Kasumi-1 (cell line): ENCODE data around the gene FHIT.

ENCODE experiments used
- DNase-seq, 2 experiments: peaks; one replicate each; lab custom pipeline; 2025; lab: John Stamatoyannopoulos, UW

FHIT gene

DNA sequence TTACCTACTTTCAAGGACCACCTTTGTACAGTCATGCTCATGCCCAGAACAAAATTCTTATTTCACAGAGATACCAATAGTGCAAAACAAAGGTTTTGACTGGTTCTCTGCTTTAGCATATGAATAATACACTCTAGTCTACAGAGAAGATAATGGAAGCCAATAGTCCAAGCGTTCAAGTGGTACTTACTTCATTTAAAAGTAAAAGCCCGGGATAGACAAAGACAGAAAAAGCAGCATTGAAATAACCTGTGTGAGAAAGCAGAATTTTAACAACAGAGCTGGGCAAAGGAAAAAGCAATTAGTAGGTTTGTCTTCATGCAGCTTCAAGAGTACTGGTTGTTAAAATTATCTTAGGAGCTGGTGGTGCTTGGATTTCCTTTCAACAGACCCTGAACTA, 848.3 kb downstream of the FHIT start:
- DNase-seq, result no peak

DNA sequence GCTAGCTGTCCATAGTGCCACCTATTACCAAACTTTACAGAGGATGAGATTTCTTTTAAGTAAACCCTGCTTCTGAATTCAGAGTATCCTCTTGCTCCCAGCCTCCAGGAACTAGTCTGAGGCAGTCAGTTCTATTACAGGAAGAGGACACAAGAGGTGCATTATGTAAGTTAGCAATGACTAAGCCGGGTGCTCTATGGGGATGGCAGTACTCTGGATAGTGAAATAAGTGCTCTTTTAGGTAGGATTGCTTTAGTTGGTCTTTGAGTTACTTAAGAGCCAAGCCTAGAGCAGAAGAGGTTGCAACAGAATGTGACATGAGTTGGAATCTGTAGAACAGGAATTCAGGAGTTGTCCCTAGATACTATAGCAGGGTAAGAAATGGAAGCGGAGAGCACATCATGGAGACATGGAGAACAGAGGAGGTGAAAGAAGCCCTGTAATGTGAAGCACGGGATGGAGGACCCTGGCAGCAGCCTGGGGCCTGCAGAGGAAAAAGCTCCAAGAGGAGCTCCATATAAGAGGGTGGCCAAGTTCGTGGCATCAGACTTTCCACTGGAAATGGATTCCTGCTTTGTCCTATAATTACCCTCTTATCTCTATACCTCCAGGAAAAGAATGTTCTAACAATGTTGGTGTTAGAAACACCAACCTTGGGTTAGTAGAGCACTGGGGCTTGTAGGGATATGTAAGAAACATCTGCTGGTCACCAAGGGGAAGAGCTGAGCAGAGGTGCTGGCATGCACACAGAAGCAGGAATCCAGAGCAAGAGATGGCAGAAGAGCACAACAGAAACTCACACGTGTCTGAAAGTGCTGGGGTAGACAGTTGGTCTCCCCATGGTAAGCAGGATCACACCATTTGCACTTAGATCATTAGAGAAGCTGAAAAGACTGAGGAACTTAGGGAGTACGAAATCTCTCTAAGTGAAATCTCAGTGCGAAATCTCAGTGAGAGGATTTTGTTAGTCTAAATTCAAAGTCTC, 851.1 kb downstream of the FHIT start:
- DNase-seq, result no peak

DNA sequence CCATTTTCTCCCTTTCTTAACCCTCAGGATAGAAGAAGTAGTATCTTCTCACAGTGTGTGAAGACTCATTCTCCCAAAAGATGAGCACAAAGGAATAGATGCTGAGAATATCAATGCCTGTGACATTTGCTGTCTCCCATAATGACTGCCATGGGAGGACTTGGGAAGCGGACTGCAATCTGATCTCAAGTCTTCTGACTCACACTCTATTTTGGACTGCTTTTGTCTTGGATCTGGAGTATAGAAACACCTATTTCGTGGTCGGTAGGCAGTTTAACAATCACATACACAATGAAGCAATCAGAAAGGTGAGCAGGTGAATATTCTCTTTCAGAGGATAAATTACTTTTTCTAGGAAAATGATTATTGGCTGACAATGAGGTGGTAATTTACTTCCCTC, 852.0 kb downstream of the FHIT start:
- no peak for DNase-seq

DNA sequence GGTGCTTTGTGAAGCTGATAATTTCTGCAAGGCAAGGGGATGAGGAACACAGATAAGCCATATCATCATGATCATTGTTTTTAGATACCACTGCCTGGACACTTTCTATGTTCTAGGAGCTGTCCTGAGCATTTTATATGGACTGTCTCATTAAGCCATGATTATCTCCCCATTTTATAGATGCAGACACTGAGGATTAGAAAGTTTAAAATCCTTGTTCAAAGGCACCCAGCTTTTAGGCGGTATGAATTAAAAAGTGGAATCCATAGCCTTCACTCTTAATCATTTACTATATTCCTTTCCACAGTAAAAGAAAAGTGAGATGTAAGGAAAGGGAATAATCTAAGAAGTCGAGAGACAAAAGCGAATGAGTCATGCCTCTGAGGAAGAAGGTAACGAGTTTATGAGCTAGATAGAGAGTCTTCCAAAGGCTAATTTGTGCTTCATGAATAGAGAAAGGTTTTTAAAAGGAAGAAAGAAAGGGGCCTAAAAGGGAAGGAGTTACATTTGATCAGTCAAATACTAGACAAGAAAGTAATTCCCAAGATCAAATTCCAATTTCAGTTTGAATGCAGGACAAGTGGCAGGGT, 856.0 kb downstream of the FHIT start:
- no peak for DNase-seq

DNA sequence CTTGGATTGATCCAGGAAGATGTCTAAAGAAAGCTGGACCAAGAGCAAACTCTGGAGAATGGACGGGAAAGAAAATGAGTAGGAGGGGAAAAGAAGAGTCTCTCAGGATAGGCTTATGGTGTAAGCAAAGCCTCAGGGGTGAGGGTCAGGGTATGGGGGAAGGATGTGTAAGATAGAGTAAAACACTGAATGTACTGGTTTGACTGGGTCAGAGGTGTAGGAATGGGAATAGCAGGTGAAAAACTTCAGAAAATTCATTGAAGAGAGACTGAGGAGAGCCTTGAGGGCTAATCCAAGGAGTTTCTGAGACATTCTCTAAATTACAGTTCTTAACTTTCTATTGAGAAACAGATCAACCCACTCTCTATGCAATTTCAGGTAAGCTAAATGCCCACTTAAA, 857.3 kb downstream of the FHIT start:
- DNase-seq, result no peak

DNA sequence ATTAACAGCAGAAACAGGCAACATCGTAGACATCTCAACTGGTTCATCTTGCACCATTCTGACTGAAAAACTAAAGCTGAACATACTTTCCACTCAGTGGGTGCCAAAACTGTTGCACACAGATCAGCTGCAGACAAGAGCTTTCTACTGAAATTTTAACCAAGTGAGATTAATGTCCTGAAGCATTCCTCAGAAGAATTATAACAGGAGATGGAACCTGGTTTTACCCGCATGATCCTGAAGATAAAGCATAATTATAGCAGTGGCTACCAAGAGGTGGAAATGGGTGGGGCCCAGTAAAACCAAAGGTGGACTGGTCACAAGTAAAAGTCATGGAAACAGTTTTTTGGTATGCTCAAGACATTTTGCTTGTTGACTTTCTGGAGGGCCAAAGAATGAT, 858.8 kb downstream of the FHIT start:
- DNase-seq, result no peak

DNA sequence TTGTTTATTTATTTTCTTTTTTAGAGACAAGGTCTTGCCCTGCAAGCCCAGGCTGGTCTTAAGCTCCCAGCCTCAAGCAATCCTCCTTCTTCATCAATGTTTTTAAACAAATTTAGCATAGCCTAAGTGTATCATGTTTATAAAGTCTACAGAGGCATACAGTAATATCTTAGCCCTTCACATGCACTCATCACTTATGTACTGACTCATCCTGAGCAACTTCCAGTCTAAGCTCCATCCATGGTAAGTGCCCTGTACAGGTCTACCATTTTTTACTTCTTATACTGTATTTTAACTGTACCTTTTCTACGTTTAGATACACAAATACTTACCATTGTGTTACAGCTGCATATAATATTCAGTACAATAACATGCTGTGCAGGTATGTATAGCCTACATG, 860.0 kb downstream of the FHIT start:
- no peak for DNase-seq

DNA sequence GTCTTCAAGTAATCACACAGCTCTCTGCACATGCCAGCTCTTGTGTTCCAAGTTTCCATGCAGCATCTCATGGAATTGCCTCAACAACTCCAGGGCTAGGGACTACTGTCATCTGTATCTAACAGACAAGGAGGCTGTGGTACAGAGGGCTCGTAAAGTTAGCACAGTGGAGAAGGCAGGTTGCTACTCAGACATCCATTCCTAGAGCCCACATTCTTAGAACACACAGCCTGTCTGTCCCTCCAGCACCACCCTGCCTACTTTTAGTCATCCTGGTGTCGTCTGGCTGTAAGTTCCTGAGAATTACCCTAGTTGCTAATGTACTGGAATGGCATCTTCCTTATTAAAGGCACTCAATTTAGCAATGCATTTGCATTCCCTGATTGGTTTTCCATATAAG, 862.5 kb downstream of the FHIT start:
- no peak for DNase-seq

DNA sequence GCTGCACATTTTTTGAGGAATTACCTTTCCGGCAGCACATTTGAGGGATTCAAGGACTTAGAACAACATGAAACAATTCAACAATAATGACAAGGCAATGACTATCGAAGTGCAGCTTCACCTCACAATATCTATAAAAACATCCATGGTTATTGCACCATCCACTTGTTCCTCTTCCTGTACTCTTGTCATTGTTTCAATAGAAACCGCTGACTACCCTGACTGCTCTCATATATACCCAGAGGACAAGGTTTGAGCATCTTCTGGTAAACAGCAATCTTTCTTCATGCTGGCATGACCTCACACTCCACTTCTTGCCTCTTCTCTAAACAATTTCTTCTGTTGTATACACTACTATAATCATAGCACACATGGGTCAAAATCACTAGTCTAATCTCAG, 864.9 kb downstream of the FHIT start:
- peak; percentile 30 to 44 for DNase-seq

DNA sequence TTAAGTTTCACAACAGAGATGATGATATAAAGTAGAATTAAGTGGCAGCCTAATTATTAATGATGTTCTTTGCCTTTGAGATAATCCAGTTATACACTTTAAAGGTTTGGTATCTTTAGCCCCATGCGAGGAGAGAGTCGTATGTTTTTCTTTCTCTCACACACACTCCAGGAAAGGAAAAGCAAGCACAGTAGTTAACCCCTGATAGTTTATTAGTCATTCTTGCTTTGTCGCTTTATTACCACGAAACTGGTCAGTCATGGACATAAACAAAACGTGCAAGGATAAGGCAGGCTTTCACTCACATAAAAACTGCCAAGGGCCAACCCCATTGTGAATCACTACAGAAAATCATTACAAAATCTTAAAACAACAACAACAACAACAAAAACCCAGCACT, 866.9 kb downstream of the FHIT start:
- DNase-seq, result no peak

DNA sequence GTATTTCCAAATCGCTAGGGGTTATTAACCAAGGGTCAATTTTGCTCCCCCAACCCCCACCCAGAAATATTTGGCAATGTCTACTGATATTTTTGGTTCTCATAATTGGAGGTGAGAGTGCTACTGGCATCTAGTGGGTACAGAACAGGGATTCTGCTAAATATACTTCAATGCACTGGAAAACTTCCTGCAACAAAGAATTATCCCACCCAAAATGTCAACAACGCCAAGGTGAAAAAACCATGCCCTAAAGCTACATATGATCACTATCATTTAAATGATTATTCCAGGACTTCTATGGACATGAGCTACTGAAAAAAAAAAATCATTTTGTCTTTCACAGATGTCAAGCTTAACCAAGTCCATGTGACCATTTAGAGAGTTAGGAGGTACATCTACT, 867.9 kb downstream of the FHIT start:
- no peak for DNase-seq

DNA sequence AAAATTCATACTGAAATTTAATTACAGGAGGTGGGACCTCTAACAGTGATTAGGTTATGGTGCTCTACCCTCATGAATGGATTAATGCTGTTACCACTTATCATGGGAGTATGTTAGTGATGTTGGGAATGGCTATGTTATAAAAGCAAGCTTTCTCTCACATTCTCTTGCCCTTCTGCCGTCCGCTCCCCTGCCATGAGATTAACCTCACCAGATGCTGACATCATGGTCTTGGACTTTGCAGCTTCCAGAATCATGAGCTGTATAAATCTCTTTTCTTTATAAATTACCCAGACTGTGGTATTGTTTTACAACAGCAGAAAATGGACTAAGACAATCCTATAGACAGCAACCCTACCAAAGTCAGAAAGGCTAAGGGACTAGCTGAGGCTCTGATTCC, 884.8 kb downstream of the FHIT start:
- DNase-seq, result no peak

DNA sequence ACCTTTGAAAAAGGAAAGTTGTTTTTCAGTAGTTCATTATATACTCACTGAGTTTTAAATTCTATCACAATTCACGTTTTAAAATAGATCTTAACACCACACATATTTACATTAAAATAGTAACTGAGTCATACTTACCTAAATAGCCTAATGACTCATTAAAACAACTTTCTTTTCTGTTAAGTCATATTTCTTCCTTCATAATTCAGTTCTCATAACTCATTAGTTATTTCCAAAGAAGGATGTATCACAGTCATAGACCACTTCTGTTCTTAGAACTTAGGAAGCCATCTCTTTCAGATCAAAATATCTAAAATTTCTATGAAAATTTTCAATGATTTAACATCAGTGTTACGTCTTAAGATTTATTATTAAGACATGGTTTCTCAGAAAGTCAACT, 885.9 kb downstream of the FHIT start:
- no peak for DNase-seq

DNA sequence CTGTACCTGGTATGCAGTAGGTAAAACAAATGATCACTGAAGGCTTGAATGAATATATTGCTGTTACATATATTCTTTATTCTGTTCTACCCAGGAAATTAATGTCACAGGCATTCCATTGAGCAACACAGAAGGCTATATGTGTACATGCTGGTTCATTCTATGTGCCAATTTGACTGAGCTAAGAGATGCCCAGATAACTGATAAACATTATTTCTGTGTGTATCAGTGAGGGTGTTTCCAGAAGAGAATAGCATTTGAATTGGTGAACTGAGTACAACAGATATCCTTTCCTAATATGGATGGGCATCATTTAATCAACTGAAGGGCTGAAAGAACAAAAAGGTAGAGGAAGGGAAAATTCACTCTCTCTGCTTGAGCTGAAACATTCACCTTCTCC, 886.8 kb downstream of the FHIT start:
- DNase-seq, result no peak

DNA sequence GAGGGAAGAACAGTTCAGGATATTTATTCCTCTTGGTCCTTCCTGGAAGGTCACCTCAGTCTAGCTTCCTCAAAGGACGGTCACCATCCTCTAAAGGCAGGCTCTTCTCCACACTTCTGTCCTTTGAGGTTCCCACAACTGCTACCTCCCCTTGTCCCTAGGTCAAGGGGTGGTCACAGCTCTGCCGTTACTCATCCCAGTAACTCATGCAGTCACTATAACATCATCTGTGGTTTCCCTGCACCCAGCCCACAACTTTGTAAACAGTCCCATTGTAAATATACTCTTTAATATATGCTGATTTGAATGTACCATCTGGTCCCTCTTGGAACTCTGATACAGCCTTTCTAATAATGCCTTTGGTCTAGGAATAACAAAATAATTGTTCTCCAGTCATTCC, 887.4 kb downstream of the FHIT start:
- DNase-seq, result no peak

DNA sequence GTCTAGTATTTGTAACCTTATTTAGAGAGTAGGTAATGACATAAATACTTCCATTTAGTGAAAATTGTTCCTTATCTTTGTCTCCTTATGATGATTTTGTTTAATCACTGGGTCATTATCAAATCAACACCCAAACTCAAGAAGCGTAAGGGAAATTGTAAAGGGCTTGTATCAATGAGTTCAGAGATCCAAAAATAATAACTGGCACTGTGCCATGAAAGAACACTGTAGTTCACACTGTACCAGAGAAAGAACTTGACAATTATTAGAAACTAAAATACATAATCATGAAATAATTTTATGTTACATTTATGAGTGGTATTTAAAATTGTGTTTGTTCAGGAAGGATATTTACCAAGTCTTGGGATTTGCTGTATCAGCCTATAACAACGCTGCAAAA, 895.4 kb downstream of the FHIT start:
- DNase-seq, result no peak

DNA sequence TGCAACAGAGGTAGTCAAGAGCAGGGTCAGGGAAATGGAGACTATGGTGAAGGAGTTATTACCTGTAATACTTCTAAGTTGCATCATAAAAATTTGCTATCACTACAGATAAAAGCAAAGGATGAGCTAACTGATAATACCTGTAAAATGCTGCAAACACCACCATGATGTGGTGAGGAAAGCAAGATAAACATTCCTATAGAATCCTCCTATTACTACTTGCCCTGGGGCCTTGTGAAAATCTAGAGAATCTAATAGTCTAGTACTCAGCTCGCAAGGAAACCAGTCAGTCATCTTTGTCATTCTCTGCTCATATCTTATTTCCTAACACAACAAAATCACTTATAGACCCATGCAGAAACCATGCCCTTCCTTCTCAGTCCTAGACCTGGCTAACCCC, 899.8 kb downstream of the FHIT start:
- DNase-seq, result no peak

DNA sequence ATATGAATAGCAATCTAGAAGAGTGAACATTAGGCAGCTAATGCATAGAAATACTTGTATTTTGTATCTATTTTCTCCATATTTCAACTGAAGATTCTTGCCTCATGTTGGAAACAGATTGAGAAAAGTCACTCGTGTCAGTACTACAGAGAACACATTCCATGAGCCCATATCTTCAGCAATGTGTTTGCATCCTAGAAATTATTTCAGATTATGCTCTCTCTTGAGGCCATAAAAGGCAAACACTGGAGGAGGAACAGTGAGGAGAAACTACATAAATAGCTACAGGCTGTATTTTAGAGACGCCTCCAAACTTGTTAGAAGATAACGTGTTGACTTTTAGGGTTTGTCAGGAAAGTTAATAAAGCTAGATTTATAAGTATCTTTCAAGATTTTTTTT, 906.9 kb downstream of the FHIT start:
- no peak for DNase-seq

DNA sequence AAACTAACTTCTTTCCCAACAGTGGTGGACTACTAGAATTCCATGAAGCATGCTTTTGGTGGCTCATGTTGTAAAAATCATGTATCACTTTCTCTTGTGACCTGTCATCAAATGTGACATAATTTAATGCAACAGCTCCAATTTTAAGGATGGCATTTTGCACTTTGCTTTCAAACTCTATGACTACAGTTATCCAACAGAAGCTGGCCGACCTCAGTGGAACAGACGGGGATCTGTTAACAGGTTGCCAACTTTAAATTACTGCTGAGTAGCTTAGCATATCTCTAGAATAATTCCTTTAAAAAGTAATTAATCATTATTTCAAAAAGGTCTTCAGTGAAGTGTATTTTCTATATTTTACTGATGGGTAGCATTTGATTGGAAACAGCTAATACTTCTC, 907.4 kb downstream of the FHIT start:
- no peak for DNase-seq

DNA sequence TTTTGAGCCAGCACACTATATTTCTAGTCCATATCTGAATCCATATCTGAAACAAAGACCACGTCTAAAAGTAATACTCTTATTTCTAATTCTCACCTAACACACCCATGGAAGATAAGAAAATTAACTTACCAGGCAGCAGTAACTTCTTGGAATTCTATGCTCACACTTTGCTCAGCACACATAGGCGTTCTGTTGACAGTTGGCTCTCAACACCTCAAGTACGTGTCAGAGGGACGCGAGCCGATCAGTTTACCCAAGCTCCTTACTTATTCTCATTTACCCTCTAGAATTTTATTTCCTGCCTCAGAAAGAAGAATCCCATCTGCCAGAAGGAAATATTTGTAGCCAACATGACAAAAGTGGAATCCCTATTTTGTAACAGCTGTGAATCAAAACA, 911.9 kb downstream of the FHIT start:
- DNase-seq, result no peak

DNA sequence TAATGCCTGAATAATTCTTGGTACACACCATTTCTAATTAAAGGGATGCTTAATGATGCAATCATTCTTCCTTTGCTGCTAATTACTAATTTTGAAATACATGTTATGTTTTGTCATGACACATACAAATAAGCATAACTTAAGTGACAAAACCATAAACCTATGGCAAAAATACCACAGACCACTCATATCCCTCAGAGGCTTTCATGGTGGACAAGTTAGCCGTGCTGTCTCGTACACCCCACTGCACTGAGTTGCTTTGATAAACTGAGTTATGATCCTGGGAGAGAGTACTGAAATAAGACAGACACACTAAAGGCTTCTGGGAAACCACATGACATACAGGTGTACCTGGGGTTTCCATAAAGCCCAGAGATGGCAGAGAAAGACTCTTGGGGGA, 913.8 kb downstream of the FHIT start:
- DNase-seq, result no peak

DNA sequence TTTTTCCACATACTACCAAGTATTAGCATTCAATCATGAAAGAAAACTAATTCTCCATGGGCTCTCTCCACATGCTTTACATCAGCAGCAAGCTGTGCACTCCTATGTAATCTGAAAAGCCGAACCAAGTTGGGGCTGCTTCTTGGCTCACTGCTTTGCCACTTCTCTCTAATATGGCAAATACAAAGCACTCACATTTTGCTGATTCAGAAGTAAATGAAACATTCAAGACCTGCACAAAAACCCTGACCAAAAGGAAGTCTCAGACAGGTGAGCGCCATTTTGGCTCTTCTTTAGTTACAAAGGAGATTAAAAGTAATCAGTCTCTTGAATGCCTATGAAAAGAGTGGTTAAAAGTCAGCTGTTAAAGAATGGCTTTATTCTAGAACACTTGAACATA, 915.2 kb downstream of the FHIT start:
- DNase-seq, result no peak

DNA sequence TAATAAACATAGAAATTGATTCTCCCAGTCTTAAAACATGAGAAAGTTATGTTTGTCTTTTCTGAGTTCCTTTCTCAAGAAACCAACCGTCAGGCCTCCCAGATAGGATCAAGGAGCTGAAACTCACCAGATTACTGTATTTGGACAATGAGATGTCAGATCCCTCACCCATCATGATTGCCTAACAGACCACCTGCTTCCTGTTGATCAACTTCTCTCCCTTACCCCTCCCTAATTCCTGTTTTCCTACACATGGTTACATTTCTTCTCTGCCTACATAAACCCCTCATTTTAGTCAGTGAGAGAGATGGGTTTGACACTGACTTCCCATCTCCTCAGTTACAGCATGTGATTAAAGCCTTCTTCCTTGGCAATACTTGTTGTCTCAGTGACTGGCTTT, 917.5 kb downstream of the FHIT start:
- peak; percentile 61 to 69 for DNase-seq

DNA sequence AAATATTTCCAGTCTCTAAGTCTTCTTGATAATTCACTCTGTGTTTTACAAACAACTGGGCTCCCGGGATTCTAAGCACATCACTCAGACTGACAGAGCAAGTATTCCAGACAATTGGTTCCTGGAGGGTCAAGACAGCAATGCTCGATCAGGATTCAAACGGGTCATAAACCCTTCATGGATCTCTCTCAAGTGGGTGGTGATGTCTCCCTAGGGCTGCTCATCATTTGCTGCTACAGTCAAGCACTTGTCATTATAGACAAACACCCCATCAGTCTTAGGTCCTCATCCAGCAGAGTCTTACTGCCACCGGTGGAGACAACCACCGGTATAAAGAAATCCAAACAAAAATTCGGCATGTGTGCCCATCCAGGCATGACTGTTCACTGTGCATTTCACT, 921.1 kb downstream of the FHIT start:
- no peak for DNase-seq
